GM19240 (cell line): ENCODE results near the gene VEGFD.

ENCODE experiments used
- DNase-seq: peaks from one replicate; pipeline ENCODE4 v3.0.0; 2011; ENCODE audit warnings: low spot score; ENCODE audit not compliant: insufficient read length

VEGFD gene

GRCh38 chrX:15384304-15384703 lies at the start of gene VEGFD:
VEGFD (minus strand) TSS chrX:15384413; CDS start chrX:15383946, 467 bp downstream.
- no peak for DNase-seq

GRCh38 chrX:15430584-15430983 lies 46.4 kb upstream of the VEGFD start:
- no peak for DNase-seq

- DNase-seq: no peak
Measured at GRCh38 chrX:15430076-15430475, 45.9 kb upstream of the VEGFD start.

- no peak for DNase-seq
Measured at GRCh38 chrX:15425024-15425423, 40.8 kb upstream of the VEGFD start.

GRCh38 chrX:15418707-15419181 lies 34.5 kb upstream of the VEGFD start:
- no peak for DNase-seq

- no peak for DNase-seq
Measured at GRCh38 chrX:15418041-15418706, 34.0 kb upstream of the VEGFD start.

- no peak for DNase-seq
Measured at GRCh38 chrX:15416133-15416993, 32.1 kb upstream of the VEGFD start.

GRCh38 chrX:15413101-15413500 lies 28.9 kb upstream of the VEGFD start:
- no peak for DNase-seq

GRCh38 chrX:15410947-15411346 lies 26.7 kb upstream of the VEGFD start:
- DNase-seq: no peak

GRCh38 chrX:15410430-15410829 lies 26.2 kb upstream of the VEGFD start:
- DNase-seq: no peak

GRCh38 chrX:15405846-15406245 lies 21.6 kb upstream of the VEGFD start:
- DNase-seq: no peak

- DNase-seq: no peak
Measured at GRCh38 chrX:15404401-15405096, 20.3 kb upstream of the VEGFD start.

GRCh38 chrX:15401378-15401777 lies 17.2 kb upstream of the VEGFD start:
- DNase-seq: no peak

- no peak for DNase-seq
Measured at GRCh38 chrX:15399962-15400391, 15.8 kb upstream of the VEGFD start.

GRCh38 chrX:15398874-15399273 lies 14.7 kb upstream of the VEGFD start:
- no peak for DNase-seq

- DNase-seq: no peak
Measured at GRCh38 chrX:15395789-15396188, 11.6 kb upstream of the VEGFD start.

- no peak for DNase-seq
Measured at GRCh38 chrX:15391850-15392249, 7.6 kb upstream of the VEGFD start.

- DNase-seq: no peak
Measured at GRCh38 chrX:15382813-15383212, 1.4 kb downstream of the VEGFD start.

- DNase-seq: no peak
Measured at GRCh38 chrX:15376956-15377355, 7.3 kb downstream of the VEGFD start.

GRCh38 chrX:15373976-15374375 lies 10.2 kb downstream of the VEGFD start:
- no peak for DNase-seq

GRCh38 chrX:15366506-15367352 lies 17.5 kb downstream of the VEGFD start:
- DNase-seq: no peak
